K562 (cell line): ENCODE data around the gene TMEM187. TPM values are rescaled to one million over a fixed set of nuclear protein-coding genes. Genes with fewer than 3 reads are reported as not detected.

Experiments
- CBX2 ChIP-seq: fragments of 200-600 bp; sonication (generic); IDR thresholded peaks from one replicate; pipeline ENCODE4 v1.6.1; 2012; ENCODE audit warnings: mild to moderate bottlenecking, low read length, inconsistent platforms; ENCODE audit not compliant: insufficient read depth, poor library complexity, severe bottlenecking
- KLF1 ChIP-seq: fragments of 450-650 bp; IDR thresholded peaks from 2 replicates; pipeline ENCODE4 v1.6.1; 2016; ENCODE audit warnings: missing genetic modification characterization, missing compliant biosample characterization
- RFX7 ChIP-seq: fragments of 250-450 bp; sonication (Bioruptor Pico); IDR thresholded peaks from 2 replicates; pipeline ENCODE4 v1.5.1; 2021; ENCODE audit warnings: mild to moderate bottlenecking
- SIRT6 ChIP-seq: IDR thresholded peaks from one replicate; pipeline ENCODE4 v1.6.1; 2012; ENCODE audit warnings: low read depth, mild to moderate bottlenecking, control low read depth, inconsistent platforms, low read length, moderate library complexity
- TCF7 ChIP-seq: sonication (generic); IDR thresholded peaks from 2 replicates; pipeline ENCODE4 v1.6.1; 2016; ENCODE audit warnings: antibody characterized with exemption, borderline replicate concordance
- ZNF324 ChIP-seq: fragments of 250-450 bp; sonication (Bioruptor Pico); IDR thresholded peaks from 2 replicates; pipeline ENCODE4 v1.4.0; 2020; ENCODE audit warnings: mild to moderate bottlenecking
- polyA plus RNA-seq, 8 experiments: library from polyadenylated mRNA; depleted of rRNA in 4 of 8; stranded (reverse) in 5 of 8; unstranded in 3 of 8; fragments of >200 nt; fragmentation: Nextera tagmentation in 2 of 8; fragmentation: Illumina TruSeq in 1 of 8; extraction: Ambion mirVana in 2 of 8; extraction: Trizol in 1 of 8; gene quantifications; 2 replicates each; pipeline versions ENCODE4 v1.2.1 to v1.2.3, GENCODE V29; 2011 to 2014; ENCODE audit warnings: inconsistent platforms in 1 of 8, missing spikeins in 1 of 8
- total RNA-seq, 7 experiments: library from RNA; depleted of rRNA in 6 of 7; stranded (reverse); fragments of >200 nt in 6 of 7; fragmentation: Illumina TruSeq in 2 of 7; extraction: Trizol in 2 of 7; gene quantifications; 2 replicates each; pipeline versions ENCODE4 v1.2.1 to v1.2.3, GENCODE V29; 2011 to 2021; ENCODE audit warnings: low replicate concordance in 1 of 7
- TF ChIP-seq, protein P1 (sequence below), 2 experiments: fragments of 450-650 bp in 1 of 2; IDR thresholded peaks; 2 replicates each; pipeline ENCODE4 v1.6.1; 2011 to 2017; ENCODE audit warnings: low read depth in 2 of 2, antibody characterized with exemption in 1 of 2, borderline replicate concordance in 1 of 2, low read length in 1 of 2, mild to moderate bottlenecking in 1 of 2, mixed read lengths in 1 of 2; ENCODE audit not compliant: control insufficient read depth in 1 of 2
- TF ChIP-seq, protein P2 (sequence below), 2 experiments: fragments of 450-650 bp in 1 of 2; sonication (generic) in 1 of 2; formaldehyde crosslinking in 1 of 2; IDR thresholded peaks; 2 replicates each; pipeline versions ENCODE4 v1.7.1 to v1.9.0; 2016 to 2022; ENCODE audit warnings: inconsistent platforms in 1 of 2, mild to moderate bottlenecking in 1 of 2, missing genetic modification reagents in 1 of 2
- TF ChIP-seq, protein P3 (sequence below): sonication (generic); formaldehyde crosslinking; IDR thresholded peaks from 2 replicates; pipeline ENCODE4 v1.8.0; 2023; ENCODE audit warnings: mild to moderate bottlenecking, missing genetic modification reagents

The TMEM187 gene
- total and polyA plus RNA-seq, 9 of the 15 experiments (the other 6 are each of a cell fraction or from before 2014, with no cell fraction given): 0.13 to 6.4 (median 1.6) TPM

DNA sequence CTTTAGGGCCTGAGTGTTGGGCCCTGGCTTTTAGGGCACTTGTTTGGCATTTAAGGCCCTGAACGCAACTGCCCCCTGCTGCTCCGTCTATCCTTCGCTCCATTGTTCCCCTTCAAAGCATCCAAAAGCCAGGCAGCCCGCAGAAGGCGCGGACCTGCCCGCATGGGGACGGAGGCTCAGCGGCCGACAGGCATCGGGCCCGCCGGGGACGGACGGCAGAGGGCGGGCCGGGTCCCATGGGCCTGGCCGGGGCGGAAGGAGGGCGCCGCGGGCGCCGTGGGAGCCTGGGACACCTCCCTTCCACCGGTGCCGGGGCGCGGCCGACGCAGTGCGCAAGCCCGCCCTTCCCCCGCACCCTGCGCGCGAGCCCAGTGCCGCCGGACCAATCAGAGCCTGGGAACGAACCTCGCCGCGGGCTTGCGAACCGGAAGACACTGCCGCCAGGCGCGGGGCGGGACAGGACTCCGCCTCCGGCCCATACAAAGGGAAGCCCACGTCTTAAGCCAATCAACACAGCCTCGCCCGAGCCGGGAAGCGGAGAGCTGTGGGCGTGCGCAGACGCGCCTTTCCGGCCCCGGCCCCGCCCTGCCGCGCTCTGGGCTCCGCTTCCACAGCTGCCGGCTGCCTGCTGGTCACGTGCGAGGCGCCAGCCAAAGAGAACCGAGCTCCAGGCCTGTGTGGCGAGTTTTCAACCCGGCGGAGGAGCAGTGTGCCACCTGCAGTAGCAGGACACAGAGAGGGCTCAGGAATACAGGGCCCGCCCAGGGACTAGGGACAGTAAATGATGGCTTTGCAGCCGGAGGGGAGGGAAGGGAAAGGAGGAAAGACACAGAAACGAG is 44.4 kb upstream of the TMEM187 start (continued):
- TF ChIP-seq, protein P1, sequence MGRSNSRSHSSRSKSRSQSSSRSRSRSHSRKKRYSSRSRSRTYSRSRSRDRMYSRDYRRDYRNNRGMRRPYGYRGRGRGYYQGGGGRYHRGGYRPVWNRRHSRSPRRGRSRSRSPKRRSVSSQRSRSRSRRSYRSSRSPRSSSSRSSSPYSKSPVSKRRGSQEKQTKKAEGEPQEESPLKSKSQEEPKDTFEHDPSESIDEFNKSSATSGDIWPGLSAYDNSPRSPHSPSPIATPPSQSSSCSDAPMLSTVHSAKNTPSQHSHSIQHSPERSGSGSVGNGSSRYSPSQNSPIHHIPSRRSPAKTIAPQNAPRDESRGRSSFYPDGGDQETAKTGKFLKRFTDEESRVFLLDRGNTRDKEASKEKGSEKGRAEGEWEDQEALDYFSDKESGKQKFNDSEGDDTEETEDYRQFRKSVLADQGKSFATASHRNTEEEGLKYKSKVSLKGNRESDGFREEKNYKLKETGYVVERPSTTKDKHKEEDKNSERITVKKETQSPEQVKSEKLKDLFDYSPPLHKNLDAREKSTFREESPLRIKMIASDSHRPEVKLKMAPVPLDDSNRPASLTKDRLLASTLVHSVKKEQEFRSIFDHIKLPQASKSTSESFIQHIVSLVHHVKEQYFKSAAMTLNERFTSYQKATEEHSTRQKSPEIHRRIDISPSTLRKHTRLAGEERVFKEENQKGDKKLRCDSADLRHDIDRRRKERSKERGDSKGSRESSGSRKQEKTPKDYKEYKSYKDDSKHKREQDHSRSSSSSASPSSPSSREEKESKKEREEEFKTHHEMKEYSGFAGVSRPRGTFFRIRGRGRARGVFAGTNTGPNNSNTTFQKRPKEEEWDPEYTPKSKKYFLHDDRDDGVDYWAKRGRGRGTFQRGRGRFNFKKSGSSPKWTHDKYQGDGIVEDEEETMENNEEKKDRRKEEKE (IDR thresholded peaks at IDR 0.05; ENCODE audit: borderline replicate concordance in 1 of 2, control insufficient read depth in 1 of 2, low read depth in 2 of 2, low read length in 1 of 2): no peak
- no peak for TF ChIP-seq CBX2
- no peak for TF ChIP-seq SIRT6
- TF ChIP-seq KLF1 (tag): peak; percentile 60; the same call in 1 of the 2 replicates
- no peak for TF ChIP-seq RFX7 (CRISPR knock-in tag)
- TF ChIP-seq, protein P2, sequence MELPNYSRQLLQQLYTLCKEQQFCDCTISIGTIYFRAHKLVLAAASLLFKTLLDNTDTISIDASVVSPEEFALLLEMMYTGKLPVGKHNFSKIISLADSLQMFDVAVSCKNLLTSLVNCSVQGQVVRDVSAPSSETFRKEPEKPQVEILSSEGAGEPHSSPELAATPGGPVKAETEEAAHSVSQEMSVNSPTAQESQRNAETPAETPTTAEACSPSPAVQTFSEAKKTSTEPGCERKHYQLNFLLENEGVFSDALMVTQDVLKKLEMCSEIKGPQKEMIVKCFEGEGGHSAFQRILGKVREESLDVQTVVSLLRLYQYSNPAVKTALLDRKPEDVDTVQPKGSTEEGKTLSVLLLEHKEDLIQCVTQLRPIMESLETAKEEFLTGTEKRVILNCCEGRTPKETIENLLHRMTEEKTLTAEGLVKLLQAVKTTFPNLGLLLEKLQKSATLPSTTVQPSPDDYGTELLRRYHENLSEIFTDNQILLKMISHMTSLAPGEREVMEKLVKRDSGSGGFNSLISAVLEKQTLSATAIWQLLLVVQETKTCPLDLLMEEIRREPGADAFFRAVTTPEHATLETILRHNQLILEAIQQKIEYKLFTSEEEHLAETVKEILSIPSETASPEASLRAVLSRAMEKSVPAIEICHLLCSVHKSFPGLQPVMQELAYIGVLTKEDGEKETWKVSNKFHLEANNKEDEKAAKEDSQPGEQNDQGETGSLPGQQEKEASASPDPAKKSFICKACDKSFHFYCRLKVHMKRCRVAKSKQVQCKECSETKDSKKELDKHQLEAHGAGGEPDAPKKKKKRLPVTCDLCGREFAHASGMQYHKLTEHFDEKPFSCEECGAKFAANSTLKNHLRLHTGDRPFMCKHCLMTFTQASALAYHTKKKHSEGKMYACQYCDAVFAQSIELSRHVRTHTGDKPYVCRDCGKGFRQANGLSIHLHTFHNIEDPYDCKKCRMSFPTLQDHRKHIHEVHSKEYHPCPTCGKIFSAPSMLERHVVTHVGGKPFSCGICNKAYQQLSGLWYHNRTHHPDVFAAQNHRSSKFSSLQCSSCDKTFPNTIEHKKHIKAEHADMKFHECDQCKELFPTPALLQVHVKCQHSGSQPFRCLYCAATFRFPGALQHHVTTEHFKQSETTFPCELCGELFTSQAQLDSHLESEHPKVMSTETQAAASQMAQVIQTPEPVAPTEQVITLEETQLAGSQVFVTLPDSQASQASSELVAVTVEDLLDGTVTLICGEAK (IDR thresholded peaks at IDR 0.05): peak; percentile 78
- TF ChIP-seq, protein P2 (CRISPR knock-in tag; IDR thresholded peaks at IDR 0.05): no peak
- TF ChIP-seq, protein P3, sequence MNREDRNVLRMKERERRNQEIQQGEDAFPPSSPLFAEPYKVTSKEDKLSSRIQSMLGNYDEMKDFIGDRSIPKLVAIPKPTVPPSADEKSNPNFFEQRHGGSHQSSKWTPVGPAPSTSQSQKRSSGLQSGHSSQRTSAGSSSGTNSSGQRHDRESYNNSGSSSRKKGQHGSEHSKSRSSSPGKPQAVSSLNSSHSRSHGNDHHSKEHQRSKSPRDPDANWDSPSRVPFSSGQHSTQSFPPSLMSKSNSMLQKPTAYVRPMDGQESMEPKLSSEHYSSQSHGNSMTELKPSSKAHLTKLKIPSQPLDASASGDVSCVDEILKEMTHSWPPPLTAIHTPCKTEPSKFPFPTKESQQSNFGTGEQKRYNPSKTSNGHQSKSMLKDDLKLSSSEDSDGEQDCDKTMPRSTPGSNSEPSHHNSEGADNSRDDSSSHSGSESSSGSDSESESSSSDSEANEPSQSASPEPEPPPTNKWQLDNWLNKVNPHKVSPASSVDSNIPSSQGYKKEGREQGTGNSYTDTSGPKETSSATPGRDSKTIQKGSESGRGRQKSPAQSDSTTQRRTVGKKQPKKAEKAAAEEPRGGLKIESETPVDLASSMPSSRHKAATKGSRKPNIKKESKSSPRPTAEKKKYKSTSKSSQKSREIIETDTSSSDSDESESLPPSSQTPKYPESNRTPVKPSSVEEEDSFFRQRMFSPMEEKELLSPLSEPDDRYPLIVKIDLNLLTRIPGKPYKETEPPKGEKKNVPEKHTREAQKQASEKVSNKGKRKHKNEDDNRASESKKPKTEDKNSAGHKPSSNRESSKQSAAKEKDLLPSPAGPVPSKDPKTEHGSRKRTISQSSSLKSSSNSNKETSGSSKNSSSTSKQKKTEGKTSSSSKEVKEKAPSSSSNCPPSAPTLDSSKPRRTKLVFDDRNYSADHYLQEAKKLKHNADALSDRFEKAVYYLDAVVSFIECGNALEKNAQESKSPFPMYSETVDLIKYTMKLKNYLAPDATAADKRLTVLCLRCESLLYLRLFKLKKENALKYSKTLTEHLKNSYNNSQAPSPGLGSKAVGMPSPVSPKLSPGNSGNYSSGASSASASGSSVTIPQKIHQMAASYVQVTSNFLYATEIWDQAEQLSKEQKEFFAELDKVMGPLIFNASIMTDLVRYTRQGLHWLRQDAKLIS (CRISPR knock-in tag): peak; percentile 59; the same call in 1 of the 2 replicates
- TF ChIP-seq ZNF324 (CRISPR knock-in tag): no peak
- TF ChIP-seq TCF7: no peak
